ENCODE data around the gene PIP4K2A. TPM values are rescaled to one million over a fixed set of nuclear protein-coding genes. Genes with fewer than 3 reads are reported as not detected.

Gene PIP4K2A
- total and polyA plus RNA-seq, 2 experiments from 2014 or later, result 39.9 to 40.1 TPM

DNA sequence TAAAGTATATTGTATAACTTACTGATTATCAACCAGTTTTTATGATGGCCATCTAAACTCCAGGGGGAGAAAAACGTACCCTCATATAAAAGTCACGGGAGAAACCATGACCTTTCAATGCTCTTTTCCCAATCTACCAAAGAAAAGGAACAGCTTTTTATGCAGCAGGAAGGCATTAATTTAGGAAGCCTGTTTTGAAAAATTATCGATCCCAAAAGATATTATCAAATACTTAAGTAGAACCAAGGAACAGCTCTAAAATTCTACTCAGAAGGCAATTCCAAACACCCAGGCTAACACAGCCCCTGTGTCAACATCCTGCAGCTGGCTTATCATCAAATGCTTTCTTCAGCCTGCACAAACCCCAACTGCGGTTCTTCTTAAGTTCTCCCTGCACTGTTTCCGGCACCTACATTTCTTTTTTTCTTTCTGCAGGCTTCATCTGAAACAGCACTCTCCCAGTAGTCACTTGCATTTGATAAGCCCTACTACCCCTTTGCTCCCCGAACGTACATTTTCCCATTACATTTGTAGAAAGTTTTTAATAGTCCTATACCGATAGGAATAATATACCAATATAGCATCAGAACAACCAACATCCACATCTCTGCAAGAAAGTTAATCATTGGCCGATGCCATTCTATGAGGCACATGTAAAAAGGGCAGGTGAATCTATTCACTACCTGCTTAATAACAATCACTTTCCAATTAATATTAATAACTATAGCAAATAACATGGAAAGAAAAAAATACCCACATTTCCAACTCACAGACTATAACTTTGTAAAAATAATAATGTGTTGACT is 47.9 kb downstream of the PIP4K2A start:
- H3F3A ChIP-seq (replicated peaks; ENCODE audit: low read depth), result no peaks in the 10 kb centered on the region
- Mint-ChIP-seq H3K27me3 (ENCODE audit: insufficient read depth, low read depth, poor library complexity) (peaks cover 5% of the 10 kb centered on the region), H3K9me3 (no peaks in the 10 kb centered on the region), H3K4me3 (no peak overlapping the region), H3K27ac (peak overlapping the region; percentile 71), H3K4me1 (peaks cover 47% of the 10 kb centered on the region), H3K36me3 (ENCODE audit: low read depth) (no peaks in the 10 kb centered on the region)
- no peak overlapping the region for H3K27ac ChIP-seq (ENCODE audit: low read depth)
- H2AFZ ChIP-seq, result no peak overlapping the region
- H3K27me3 ChIP-seq (ENCODE audit: insufficient read depth), result no peaks in the 10 kb centered on the region
- H4K20me1 ChIP-seq (replicated peaks; ENCODE audit: insufficient read depth), result peaks cover 3% of the 10 kb centered on the region; the same call in 1 of the 2 replicates
- H3K9me2 ChIP-seq (ENCODE audit: insufficient read depth), result no peaks in the 10 kb centered on the region
- no peak for DNase-seq (ENCODE audit: low spot score)
- no peak for TF ChIP-seq JUNB (IDR thresholded peaks at IDR 0.05; ENCODE audit: unreplicated experiment)
- no peak for TF ChIP-seq CREB1 (CRISPR knock-in tag; IDR thresholded peaks at IDR 0.05; ENCODE audit: low read depth)
- no peak for TF ChIP-seq ZNF114 (CRISPR knock-in tag; IDR thresholded peaks at IDR 0.05)
- no peak for TF ChIP-seq ZNF331 (CRISPR knock-in tag; IDR thresholded peaks at IDR 0.05; ENCODE audit: low read depth)
- TF ChIP-seq, protein P1, sequence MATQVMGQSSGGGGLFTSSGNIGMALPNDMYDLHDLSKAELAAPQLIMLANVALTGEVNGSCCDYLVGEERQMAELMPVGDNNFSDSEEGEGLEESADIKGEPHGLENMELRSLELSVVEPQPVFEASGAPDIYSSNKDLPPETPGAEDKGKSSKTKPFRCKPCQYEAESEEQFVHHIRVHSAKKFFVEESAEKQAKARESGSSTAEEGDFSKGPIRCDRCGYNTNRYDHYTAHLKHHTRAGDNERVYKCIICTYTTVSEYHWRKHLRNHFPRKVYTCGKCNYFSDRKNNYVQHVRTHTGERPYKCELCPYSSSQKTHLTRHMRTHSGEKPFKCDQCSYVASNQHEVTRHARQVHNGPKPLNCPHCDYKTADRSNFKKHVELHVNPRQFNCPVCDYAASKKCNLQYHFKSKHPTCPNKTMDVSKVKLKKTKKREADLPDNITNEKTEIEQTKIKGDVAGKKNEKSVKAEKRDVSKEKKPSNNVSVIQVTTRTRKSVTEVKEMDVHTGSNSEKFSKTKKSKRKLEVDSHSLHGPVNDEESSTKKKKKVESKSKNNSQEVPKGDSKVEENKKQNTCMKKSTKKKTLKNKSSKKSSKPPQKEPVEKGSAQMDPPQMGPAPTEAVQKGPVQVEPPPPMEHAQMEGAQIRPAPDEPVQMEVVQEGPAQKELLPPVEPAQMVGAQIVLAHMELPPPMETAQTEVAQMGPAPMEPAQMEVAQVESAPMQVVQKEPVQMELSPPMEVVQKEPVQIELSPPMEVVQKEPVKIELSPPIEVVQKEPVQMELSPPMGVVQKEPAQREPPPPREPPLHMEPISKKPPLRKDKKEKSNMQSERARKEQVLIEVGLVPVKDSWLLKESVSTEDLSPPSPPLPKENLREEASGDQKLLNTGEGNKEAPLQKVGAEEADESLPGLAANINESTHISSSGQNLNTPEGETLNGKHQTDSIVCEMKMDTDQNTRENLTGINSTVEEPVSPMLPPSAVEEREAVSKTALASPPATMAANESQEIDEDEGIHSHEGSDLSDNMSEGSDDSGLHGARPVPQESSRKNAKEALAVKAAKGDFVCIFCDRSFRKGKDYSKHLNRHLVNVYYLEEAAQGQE (IDR thresholded peaks at IDR 0.05; ENCODE audit: unreplicated experiment), result no peak
- no peak for TF ChIP-seq EZH2phosphoT487 (IDR thresholded peaks at IDR 0.05; ENCODE audit: unreplicated experiment)
- TF ChIP-seq POLR2AphosphoS5 (IDR thresholded peaks at IDR 0.05; ENCODE audit: low read depth), result no peak
- TF ChIP-seq EZH2 (IDR thresholded peaks at IDR 0.05; ENCODE audit: low read depth, unreplicated experiment), result no peak
- TF ChIP-seq NANOG (IDR thresholded peaks at IDR 0.05; ENCODE audit: borderline replicate concordance), result no peak
- TF ChIP-seq, protein P2, sequence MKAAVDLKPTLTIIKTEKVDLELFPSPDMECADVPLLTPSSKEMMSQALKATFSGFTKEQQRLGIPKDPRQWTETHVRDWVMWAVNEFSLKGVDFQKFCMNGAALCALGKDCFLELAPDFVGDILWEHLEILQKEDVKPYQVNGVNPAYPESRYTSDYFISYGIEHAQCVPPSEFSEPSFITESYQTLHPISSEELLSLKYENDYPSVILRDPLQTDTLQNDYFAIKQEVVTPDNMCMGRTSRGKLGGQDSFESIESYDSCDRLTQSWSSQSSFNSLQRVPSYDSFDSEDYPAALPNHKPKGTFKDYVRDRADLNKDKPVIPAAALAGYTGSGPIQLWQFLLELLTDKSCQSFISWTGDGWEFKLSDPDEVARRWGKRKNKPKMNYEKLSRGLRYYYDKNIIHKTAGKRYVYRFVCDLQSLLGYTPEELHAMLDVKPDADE (IDR thresholded peaks at IDR 0.05), result no peak
- no peak for TF ChIP-seq STAT1 (IDR thresholded peaks at IDR 0.05; ENCODE audit: unreplicated experiment)
- TF ChIP-seq, protein P3, sequence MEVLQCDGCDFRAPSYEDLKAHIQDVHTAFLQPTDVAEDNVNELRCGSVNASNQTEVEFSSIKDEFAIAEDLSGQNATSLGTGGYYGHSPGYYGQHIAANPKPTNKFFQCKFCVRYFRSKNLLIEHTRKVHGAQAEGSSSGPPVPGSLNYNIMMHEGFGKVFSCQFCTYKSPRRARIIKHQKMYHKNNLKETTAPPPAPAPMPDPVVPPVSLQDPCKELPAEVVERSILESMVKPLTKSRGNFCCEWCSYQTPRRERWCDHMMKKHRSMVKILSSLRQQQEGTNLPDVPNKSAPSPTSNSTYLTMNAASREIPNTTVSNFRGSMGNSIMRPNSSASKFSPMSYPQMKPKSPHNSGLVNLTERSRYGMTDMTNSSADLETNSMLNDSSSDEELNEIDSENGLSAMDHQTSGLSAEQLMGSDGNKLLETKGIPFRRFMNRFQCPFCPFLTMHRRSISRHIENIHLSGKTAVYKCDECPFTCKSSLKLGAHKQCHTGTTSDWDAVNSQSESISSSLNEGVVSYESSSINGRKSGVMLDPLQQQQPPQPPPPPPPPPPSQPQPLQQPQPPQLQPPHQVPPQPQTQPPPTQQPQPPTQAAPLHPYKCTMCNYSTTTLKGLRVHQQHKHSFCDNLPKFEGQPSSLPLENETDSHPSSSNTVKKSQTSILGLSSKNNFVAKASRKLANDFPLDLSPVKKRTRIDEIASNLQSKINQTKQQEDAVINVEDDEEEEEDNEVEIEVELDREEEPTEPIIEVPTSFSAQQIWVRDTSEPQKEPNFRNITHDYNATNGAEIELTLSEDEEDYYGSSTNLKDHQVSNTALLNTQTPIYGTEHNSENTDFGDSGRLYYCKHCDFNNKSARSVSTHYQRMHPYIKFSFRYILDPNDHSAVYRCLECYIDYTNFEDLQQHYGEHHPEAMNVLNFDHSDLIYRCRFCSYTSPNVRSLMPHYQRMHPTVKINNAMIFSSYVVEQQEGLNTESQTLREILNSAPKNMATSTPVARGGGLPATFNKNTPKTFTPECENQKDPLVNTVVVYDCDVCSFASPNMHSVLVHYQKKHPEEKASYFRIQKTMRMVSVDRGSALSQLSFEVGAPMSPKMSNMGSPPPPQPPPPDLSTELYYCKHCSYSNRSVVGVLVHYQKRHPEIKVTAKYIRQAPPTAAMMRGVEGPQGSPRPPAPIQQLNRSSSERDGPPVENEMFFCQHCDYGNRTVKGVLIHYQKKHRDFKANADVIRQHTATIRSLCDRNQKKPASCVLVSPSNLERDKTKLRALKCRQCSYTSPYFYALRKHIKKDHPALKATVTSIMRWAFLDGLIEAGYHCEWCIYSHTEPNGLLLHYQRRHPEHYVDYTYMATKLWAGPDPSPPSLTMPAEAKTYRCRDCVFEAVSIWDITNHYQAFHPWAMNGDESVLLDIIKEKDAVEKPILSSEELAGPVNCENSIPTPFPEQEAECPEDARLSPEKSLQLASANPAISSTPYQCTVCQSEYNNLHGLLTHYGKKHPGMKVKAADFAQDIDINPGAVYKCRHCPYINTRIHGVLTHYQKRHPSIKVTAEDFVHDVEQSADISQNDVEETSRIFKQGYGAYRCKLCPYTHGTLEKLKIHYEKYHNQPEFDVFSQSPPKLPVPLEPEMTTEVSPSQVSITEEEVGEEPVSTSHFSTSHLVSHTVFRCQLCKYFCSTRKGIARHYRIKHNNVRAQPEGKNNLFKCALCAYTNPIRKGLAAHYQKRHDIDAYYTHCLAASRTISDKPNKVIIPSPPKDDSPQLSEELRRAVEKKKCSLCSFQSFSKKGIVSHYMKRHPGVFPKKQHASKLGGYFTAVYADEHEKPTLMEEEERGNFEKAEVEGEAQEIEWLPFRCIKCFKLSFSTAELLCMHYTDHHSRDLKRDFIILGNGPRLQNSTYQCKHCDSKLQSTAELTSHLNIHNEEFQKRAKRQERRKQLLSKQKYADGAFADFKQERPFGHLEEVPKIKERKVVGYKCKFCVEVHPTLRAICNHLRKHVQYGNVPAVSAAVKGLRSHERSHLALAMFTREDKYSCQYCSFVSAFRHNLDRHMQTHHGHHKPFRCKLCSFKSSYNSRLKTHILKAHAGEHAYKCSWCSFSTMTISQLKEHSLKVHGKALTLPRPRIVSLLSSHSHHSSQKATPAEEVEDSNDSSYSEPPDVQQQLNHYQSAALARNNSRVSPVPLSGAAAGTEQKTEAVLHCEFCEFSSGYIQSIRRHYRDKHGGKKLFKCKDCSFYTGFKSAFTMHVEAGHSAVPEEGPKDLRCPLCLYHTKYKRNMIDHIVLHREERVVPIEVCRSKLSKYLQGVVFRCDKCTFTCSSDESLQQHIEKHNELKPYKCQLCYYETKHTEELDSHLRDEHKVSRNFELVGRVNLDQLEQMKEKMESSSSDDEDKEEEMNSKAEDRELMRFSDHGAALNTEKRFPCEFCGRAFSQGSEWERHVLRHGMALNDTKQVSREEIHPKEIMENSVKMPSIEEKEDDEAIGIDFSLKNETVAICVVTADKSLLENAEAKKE (CRISPR knock-in tag; IDR thresholded peaks at IDR 0.05), result no peak
- TF ChIP-seq, protein P4, sequence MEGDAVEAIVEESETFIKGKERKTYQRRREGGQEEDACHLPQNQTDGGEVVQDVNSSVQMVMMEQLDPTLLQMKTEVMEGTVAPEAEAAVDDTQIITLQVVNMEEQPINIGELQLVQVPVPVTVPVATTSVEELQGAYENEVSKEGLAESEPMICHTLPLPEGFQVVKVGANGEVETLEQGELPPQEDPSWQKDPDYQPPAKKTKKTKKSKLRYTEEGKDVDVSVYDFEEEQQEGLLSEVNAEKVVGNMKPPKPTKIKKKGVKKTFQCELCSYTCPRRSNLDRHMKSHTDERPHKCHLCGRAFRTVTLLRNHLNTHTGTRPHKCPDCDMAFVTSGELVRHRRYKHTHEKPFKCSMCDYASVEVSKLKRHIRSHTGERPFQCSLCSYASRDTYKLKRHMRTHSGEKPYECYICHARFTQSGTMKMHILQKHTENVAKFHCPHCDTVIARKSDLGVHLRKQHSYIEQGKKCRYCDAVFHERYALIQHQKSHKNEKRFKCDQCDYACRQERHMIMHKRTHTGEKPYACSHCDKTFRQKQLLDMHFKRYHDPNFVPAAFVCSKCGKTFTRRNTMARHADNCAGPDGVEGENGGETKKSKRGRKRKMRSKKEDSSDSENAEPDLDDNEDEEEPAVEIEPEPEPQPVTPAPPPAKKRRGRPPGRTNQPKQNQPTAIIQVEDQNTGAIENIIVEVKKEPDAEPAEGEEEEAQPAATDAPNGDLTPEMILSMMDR (conservative IDR thresholded peaks at IDR 0.05; ENCODE audit: low read depth in 2 of 2), result no peak
- ATAC-seq, result no peak
- H3K79me2 ChIP-seq (replicated peaks; ENCODE audit: insufficient read depth), result peaks cover 98% of the 10 kb centered on the region
- no peak overlapping the region for H3K4me3 ChIP-seq
- H3K4me1 ChIP-seq (ENCODE audit: insufficient read depth), result peaks cover 57% of the 10 kb centered on the region
- H3K4me2 ChIP-seq, result peak overlapping the region; percentile 17; the same call in 1 of the 2 replicates
- no peaks in the 10 kb centered on the region for H3K36me3 ChIP-seq (ENCODE audit: insufficient read depth)
